NOMO-1 treated with DMSO at 0.1 percent for 48 hours (cell line): ENCODE results near the gene SYT7.
A peak's percentile ranks its signal among the peaks of the same experiment; 100 is the strongest.

Experiments used
- DNase-seq: peaks from one replicate; lab custom pipeline; 2025; ENCODE audit not compliant: unreplicated experiment; lab: John Stamatoyannopoulos, UW

SYT7 gene

DNA sequence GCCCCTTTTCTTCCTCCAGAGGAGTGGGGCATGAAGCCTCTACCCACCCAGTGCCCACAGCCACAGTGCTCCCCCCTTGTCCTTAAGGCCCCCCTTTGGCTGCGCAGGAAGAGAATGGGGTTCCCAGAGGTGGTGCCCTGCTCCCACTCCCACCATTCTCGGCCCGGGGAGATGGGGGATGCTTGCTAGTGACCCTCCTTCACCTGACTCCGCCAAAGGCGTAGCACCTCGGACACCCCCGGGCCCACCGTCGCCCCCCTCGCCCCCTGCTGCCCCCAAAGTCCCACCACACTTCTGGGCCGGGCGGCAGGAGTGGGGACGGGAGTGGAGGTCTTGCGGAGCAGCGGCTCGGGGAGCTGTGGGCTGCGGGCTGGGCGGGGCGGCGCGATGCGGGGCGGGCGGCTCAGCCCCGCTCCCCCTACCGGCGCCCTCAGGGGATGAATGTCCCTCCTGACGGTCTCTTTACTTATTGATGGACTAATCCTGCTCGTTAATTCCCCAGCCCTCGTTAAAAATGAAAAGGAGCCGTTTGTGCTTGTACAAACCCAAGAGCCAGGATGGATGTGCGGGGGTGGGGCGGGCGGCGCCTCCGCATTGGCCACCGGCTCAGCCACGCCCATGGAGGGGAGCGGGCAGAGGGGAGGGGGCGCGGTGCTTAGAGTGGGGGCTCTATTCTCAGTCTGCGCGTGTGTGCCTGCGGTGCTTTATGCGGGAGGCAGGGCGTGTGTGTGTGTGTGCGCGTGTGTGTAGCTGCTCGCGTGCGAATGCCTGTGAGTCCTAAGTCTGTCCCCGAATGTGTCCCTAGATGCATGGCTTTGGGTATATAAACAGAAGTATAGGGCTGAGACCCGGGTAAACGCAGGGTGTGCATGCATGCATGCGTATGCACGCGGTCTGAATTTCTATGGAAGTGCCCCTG, 25.6 kb downstream of the SYT7 start:
- DNase-seq, result no peak

DNA sequence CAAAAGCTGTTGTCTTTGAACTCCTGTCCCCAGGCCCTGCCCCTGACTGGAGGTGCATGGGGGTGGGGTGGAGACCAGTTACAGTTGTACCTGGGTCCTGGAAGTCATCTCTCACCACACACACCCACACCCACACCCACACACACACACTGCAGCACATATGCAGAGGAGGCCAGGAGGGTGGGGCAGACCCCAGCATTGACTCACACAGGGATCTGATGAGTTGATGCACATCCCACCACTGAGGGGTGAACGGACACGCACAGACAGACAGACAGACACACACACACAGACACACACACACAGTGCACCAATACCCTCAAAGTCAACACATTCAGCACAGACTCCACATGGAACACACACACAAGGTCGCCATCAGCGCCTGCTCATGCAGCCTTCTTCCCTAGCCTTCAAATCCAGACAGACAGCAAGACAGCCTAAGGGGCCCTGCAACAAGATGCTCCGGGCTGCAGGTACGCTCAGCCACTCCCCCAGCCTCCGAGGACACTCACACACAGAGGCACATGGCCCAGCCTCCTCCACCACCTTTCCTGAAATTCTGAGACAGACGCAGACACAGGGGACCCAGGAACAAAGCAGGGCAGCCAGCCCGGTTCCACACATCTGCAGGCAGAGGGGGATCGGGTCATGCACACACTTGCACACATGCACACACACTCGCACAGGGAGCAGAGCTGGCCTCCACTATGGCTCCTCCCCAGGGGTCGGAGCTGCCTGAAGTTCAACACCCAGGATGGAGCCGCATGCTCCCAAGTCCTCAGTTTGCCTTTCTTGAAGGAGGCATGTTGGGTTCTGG, 26.5 kb downstream of the SYT7 start:
- DNase-seq, result no peak

DNA sequence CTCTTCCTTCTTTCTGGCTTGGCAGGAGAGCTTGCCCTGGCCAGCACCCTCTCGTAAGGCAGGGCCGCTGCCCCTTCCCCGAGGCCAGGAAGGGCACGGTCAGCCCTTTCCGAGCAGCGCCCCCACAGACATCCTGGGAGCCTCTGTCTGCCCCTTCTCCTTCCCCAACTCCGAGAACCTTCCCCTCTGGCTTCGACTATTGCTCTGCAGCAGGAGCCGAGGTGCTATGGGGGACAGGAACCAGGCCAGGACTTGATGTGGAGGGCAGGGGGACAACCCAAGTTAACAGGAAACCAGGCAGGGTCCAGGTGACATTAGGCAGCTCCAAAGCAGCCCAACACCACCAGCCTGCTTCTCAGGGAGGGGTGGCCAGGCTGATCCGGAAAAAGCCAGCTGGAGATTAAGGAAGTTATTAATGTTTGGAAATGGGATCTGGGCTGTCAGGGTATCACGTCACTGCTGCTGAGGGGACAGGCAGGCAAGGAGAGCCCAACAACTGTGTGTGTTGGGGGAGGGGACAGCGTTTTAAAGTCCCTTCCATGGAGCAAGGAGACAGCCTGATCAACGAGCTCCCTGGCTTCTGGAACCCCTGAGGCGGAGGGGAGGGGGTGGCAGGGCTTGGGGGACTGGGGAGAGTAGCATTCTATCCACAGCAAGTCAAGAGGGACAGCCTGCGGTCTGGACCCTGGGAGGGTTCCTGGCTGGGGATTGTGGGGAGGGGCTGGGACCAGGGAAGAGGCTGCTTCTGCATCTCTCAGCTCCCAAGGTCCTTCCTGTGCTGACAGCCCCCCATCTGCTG, 27.3 kb downstream of the SYT7 start:
- DNase-seq, result no peak

DNA sequence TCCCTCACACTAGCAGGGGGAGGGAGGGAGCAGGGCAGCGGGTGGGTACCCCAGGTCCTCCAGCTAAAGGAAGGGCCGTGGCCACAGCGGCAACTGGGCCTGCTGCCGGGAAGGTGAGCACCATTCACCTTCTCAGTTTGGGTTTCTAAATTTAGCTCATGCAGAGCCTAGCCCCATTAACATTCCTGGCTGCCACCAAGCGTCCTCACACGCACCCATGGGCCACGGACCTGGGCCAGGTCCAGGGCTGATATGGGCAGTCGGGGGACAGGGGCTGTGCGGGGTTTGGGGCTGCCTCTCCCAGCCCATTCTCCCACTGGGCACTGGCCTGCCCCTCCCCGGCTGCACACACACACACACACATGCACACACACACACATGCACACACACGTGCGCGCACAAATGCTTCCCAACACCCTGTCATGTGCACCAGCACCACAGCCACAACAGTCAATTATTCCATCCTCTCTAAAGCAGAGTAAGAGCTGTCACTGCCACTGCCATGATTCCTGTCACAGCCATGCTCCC, 28.7 kb downstream of the SYT7 start:
- DNase-seq, result no peak

DNA sequence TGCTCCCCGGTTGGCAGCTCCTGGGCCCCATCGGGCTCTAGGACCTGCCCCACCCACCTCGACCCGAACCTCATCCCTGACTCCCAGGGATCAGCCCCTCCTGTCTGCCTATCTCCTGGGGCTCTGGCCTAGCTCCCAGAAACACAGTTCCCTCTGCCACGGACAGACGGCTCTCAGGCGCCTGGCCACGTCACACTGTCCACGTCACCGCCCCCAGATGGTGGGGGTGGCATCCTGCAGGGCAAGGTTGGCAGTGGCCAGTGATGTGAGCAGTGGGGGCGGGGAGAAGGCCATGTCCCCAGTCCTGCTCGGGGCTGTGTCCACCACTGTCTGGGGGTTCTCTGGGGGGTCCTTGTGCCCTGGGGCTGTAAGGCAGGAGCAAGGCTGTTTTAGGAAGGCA, 29.2 kb downstream of the SYT7 start:
- DNase-seq, result no peak

DNA sequence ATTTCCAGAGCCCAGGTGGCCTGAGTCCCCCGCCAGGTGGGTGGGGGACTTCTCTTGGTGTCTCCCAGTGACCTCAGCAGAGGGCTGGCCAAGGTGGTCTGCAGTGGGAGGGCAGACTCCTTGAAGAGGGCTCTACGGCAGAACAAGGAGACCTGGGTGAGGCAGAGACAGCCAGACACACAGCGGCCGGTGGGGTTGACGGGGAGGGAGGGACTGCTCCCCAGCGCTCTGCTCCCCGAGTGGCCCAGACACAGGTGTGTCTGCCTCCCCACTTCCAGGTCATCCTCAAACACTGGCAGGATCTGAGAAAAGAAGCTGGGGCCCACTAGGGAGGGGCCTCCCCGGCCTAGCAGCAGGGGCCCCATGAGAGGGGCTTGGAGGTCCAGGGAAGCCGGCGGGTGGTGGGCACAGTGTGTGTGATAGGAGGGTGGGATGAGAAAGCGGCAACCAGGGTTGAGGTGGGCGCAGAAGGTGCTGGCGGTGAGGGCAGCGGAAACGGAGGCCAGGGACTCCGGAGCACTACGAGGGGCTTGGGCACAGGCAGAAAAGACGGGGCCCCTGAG, 30.1 kb downstream of the SYT7 start:
- DNase-seq, result no peak

DNA sequence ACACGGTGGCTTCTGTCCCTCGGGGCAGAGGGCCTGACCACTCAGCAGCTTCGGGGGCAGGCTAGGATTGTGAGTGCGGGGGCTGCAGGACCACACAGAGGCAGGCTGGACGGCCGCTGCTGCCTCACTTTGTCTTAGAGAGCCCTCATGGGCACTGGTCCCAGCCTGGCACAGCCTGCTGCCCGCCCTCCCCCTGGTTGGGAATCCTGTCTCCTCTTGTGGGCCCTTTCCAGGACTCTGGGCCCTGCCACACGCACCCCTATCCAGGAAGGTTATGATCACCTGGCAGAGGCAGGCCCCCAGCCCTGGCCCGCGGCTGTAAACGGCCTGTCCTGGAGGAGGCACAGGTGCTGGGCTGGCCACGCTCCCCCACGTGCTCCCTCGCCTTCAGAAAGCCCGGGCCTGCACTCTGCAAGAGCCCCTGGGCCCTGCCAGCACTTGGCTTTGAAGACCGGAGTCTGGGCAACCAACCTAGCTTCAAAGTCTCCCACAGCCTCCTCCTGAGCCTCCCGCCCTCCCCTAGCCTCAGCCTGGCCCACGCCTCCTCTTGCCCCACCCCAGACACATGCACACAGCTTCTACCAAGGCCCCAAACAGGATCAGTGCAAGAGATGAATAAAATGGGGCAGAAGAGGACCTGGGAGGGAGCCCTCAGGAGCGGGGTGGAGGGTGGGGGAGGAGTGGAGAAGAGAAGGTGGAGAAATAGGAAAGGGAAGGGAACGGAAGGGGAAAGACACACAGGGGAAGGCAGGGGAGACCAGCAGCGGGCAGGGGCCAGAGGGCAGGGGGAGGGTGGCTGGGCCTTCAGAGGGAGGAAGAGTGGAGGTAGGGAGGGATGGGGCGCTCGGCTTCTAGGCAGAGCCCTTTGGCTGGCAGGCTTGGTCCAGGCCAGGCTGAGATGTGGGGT, 31.0 kb downstream of the SYT7 start:
- no peak for DNase-seq

DNA sequence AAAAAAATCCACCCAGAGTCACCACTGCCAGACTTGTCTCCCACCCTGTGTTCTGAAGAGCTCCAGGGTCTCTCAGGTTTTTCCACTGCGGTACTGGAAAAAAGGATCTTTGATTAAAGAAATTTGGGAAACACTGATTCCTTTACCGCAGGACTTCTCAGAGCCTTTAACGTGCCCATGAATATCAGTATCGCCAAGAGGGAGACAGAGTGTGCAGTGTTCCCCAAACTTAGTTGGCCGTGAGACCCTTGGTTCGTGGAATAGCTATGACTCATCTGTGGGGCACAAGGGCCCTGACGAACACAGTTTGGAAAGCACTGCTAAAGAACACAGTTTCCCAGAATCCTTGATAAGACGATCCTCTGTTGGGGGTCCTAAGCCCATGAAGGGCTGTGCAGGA, 31.7 kb downstream of the SYT7 start:
- DNase-seq, result no peak

DNA sequence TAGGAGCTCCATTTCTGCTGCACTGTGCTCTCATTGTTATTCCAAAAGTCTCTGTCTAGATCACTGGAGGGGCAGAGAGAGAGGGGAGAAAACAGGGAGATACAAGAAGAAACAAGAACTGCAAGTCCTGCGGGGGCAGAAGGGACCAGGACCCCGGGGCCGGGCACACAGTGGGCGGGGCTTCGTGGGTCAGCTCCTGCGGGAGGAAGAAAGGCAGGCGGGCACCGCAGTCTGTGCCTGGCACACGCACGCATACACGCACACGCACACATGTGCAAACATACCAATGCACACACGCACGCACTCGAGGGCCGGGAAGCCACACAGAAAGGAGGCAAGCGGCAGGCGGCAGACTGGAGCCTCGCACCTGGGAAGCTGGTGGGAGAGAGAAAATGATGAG, 33.6 kb downstream of the SYT7 start:
- no peak for DNase-seq

DNA sequence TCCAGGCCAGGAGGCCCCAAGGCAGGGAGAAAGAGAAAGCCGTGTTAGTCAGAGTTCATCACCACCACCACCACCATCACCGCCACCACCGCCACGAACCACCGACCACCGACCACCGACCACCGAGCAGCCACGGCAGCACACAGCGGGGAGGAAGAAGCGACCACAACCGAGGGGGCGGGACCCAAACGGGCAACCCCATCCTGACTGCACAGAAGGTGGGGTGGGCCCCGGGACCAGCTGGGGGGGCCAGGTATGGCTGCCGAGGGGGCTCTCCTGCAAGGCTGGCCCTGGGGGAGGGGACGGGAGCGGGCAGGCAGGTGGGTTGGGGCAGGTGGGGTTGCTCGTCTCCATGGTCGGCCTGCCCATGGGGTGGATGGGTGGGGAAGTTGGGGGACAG, 34.2 kb downstream of the SYT7 start:
- DNase-seq, result no peak

DNA sequence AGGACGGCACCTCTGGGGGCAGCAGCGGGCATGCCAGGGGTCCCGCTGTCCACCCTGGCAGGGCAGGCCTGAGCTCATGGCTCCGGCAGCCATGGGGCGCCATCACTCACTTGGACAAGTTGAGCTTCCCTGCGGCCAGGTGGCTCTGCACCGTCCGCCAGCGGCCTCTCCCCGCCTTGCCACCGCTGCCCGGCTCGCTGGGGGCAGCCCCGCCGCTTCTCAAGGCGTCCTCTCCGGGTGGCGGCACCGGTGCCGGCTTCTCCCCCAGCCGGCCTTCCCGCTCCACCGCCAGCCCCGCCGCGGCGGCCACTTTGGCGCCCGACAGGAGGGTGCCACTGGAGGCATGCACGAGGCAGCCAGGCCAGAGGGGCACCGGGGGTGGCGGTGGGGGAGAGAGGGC, 35.0 kb downstream of the SYT7 start:
- no peak for DNase-seq

DNA sequence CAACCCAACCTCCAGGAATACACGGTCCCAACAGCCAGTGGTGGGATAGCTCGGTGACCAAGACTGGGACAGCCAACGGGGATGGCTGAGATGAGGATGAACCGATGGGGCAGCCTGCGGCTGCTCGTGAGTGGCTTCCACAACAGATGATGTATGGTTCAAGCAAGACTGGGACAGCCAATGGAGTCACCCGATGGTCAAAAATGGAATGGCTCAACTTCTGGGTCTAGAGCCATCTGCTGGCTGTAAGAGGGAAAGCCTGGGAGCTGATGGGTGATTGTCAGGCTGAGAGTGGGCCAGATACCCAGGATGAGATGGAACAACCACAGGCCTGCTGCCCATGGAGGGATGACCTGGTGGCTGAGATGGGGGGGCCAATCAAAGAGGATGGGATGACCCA, 35.5 kb downstream of the SYT7 start:
- no peak for DNase-seq

DNA sequence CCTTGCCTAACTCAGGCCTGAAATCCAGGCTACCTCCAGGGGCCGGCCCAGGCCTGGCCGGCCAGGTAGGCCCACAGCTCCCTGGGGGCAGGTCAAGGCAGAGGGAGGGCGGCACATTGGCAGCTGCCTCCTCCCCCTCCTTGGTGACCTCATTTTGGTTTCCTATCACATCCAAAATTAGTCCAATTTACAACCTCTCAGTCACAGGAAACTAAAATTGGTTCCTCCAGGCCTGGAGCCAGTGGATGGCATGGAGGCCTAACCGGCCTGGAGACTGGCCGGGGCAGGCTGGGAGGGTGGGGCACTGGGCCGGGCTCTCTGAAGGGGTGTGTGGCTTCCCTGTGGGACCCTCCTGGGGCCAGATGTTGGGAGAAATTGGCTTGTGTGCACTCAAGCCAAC, 36.4 kb downstream of the SYT7 start:
- DNase-seq, result no peak

DNA sequence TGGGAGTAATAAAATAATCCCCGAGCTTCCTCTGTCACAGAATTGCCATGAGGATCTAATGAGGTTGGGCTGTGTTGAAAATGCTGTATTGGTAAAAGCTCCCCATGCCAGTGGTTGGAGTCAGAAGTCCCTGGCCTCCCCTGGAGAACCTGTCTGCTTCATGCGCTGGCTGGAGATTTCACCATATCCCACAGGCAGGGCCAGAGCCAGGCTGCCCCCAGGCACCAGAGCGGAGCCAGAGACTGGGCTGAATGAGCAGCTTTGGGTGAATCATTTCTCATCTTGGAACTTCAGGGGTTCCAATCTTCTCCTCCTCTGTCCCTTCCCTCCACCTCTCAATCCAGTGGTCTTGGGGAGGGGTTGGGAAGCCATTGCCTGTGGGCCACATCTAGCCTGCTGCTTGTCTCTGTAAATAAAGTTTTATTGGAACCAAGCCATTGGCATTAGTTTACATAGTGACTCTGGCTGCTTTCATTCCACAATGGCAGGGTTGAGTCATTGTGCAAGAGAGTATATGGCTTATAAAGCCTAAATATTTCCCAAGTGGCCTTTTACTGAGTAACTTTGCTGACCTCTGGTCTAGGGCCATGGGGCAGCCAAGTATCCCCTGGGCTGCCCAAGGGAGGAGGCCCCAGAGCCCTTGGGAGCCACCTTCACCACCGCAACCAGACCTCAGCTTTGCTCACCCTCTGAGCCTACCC, 37.1 kb downstream of the SYT7 start:
- DNase-seq, result no peak

DNA sequence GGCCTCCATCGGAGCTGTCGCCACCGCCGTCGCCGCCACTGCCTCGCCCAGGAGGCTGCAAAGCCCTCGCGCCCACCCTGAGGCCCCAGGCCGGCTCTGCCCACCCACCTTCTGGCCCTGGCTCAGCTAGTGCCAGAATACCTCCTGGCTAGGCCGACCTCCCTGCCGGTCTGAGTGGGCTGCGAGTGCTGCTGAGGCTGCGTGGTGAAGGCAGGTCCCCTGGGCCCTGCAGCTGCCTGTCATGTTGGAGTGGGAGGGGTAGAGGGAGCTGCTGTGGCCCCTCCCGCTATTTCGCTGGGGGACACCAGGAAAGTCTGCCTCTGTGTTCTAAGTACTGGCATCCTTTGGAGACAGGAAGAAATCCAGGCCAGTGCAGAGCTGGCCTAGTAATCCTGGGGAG, 38.2 kb downstream of the SYT7 start:
- DNase-seq, result no peak

DNA sequence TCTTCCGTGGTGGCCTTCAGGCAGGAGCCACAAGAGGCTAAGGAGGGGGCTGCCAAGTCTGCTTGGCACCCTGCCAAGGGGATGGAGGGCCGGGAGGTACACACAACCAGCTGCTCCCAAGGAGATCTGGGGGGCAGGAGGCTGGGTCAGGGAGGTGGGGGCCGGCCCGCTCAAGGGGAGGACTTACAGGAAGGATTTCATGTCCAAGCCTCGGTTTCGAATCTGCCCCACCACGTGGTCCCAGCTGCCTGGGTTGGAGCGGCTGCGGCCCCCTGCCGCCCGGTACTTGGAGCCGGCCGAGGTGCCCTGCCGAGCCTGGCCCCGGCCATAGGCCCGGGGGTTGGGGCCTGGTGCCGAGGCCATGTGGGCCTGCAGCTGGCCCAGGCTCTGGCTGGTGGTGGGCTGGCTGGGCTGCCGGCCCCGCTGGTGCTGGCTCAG, 38.8 kb downstream of the SYT7 start:
- no peak for DNase-seq

DNA sequence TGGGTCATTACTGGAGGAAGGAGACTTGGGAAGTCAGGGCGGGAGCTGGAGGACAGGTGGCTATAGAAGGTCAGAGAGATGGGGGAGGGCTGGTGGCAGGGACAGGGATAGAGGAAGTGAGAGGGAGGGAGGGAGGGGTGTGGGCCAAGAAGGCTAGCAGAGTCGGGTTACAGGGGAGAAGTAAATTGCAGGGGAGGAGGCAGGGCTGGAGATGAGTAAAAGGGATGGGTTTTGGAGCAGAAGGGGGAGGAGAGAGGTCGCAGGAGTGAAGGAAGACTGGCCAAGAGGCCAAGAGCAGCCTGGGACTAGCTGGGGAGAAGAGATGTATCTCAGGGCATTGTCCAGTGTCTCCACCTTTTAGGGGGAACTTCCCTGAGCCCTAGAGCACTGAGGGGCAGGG, 39.3 kb downstream of the SYT7 start:
- DNase-seq, result peak; percentile 43

DNA sequence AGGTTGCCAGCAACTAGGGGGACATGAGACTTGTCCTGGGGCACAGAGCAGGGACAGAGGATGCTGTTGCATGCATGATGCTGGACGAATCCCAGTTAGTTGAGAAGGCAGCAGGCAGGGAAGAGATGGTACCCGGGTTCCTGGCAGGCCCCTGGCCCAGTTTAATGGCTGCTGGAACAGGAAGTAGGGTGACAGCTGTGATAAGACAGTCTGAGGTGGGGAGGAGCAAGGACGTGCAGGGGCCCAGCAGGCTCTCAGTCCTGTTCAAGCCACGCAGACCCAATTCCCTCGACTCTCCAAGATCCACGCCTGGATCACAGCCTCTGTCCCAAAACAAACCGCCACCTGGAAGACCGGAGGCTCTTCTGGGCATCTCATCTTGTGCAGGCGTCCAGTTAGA, 40.3 kb downstream of the SYT7 start:
- no peak for DNase-seq

DNA sequence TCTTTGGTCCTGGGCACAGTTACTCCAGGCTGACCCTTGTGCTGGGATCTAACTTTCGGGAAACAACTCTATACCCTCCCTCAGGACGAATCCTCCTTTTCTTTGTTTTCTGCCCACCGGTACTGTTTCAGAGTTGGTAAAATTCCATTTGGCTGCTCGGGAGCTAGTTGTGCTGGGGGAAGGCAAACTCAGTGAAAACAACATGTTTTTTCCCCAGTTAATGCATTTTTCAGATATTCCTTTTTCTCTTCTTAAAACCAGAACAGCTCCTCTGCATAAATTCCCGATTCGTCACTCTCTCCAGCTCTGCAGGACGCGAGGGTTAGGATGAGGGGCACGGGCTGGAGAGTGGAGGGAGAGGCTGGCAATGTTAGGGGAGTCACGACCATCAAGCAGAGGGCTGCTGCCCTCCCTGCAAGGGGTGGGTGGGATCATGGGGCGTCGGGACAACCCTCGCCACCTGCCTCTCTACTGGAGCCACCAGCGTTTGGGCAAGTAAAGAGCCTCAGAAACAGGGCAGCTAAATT, 41.0 kb downstream of the SYT7 start:
- DNase-seq, result no peak
